ENCODE results near the gene RAB7B.

DNA sequence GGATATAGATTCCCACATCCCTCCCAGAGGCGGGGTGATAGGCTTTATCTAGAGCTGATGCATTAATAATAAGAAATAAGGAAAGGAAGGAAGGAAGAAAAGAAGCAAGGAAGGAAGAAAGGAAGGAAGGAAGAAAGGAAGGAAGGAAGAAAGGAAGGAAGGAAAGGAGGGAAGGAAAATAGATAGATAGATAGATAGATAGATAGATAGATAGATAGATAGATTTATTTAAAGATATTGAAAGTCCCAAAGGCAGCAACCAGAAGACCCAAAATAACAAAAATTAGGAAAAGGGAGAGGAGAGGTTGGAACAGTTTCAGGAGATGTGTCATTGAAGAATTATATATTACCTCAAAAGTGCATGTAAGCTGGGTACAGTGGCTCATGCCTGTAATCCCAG, 47.7 kb downstream of the RAB7B start:
- TF ChIP-seq, protein P1, sequence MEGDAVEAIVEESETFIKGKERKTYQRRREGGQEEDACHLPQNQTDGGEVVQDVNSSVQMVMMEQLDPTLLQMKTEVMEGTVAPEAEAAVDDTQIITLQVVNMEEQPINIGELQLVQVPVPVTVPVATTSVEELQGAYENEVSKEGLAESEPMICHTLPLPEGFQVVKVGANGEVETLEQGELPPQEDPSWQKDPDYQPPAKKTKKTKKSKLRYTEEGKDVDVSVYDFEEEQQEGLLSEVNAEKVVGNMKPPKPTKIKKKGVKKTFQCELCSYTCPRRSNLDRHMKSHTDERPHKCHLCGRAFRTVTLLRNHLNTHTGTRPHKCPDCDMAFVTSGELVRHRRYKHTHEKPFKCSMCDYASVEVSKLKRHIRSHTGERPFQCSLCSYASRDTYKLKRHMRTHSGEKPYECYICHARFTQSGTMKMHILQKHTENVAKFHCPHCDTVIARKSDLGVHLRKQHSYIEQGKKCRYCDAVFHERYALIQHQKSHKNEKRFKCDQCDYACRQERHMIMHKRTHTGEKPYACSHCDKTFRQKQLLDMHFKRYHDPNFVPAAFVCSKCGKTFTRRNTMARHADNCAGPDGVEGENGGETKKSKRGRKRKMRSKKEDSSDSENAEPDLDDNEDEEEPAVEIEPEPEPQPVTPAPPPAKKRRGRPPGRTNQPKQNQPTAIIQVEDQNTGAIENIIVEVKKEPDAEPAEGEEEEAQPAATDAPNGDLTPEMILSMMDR (IDR thresholded peaks at IDR 0.05): no peak
- no peak for TF ChIP-seq POLR2A (IDR thresholded peaks at IDR 0.05)

Measured in ovary (tissue), 3 donors.